ENCODE data around the gene TXNRD1. TPM values are rescaled to one million over a fixed set of nuclear protein-coding genes. Genes with fewer than 3 reads are reported as not detected.

Gene TXNRD1
- total RNA-seq, 1 donor = 350 TPM

DNA sequence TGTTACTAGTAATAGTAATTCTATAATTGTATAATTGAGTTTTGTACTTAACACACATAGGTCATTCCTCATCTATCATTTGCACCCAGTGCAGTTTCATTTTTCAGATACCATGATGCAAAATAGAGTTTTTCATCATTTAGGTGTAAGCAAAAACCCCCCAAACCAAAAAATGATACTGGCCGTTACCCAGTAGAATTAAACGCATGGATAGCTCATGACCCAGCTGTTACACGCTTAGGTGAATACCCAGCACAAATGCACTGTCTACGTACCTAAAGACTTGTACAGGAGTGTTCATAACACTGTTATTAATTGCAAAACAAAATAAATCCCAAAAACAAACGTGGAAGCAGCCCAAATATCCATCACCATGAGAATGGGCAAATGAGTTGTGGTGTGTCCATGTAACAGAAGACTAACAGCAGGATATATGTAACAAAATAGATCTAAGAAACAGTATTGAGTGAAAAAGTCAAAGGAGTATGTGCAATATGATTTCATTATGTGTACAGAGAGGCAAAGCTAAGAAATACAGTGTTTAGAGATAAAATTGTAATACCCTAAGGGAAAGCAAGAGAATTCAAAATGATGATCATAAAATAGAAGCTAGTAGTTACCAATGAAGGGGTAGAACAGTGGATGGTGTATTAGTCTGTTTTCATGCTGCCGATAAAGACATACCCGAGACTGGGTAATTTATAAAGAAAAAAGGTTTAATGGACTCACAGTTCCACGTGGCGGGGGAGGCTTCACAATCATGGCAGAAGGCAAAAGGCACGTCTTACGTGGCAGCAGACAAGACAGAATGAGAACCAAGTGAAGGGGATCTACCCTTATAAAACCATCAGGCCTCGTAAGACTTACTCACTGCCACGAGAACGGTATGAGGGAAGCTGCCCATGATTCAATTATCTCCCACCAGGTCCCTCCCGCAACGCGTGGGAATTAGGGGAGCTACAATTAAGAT is 137.7 kb downstream of the TXNRD1 start:
- H3K4me3 ChIP-seq (ENCODE audit: low read depth, low read length) = no peak overlapping the region
- TF ChIP-seq, protein P1, sequence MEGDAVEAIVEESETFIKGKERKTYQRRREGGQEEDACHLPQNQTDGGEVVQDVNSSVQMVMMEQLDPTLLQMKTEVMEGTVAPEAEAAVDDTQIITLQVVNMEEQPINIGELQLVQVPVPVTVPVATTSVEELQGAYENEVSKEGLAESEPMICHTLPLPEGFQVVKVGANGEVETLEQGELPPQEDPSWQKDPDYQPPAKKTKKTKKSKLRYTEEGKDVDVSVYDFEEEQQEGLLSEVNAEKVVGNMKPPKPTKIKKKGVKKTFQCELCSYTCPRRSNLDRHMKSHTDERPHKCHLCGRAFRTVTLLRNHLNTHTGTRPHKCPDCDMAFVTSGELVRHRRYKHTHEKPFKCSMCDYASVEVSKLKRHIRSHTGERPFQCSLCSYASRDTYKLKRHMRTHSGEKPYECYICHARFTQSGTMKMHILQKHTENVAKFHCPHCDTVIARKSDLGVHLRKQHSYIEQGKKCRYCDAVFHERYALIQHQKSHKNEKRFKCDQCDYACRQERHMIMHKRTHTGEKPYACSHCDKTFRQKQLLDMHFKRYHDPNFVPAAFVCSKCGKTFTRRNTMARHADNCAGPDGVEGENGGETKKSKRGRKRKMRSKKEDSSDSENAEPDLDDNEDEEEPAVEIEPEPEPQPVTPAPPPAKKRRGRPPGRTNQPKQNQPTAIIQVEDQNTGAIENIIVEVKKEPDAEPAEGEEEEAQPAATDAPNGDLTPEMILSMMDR (IDR thresholded peaks at IDR 0.05; ENCODE audit: insufficient read depth, low read length) = no peak
- DNase-seq (ENCODE audit: low read depth) = no peak

DNA sequence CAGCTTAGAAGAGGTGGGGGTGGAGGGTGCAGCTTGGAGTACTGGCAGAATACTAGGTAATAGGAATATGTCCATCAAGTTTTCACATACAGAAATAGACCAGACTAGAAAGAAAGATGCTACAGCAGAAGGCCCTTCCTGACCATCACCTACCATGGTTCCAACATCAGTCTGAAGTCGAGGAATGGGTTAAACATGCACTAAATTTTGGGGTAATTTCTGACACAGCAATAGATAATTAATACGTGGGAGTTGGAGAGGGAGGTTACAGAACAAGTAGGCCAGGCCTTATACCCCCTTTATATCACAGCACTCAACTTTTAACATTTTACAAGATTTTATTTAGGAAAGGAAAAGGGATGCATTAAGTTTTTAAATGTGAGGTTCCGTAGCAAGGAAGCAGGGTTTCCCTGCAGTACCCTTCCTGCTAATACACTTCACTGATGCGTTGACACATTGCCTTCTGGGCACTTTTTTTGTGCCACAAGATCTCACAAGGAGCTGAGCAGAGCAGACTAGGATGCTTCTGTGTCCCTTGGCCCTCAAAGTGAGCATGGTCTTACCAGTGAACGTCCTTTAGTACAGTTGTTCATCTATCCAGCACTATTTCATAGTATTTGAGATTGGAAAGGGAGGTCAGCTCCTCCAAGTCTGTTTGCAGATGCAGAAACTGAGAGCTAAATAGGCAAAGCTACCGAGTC is 138.7 kb downstream of the TXNRD1 start:
- no peak for DNase-seq (ENCODE audit: low read depth)
- TF ChIP-seq, protein P1 (IDR thresholded peaks at IDR 0.05; ENCODE audit: insufficient read depth, low read length) = no peak
- H3K4me3 ChIP-seq (ENCODE audit: low read depth, low read length) = no peak overlapping the region

DNA sequence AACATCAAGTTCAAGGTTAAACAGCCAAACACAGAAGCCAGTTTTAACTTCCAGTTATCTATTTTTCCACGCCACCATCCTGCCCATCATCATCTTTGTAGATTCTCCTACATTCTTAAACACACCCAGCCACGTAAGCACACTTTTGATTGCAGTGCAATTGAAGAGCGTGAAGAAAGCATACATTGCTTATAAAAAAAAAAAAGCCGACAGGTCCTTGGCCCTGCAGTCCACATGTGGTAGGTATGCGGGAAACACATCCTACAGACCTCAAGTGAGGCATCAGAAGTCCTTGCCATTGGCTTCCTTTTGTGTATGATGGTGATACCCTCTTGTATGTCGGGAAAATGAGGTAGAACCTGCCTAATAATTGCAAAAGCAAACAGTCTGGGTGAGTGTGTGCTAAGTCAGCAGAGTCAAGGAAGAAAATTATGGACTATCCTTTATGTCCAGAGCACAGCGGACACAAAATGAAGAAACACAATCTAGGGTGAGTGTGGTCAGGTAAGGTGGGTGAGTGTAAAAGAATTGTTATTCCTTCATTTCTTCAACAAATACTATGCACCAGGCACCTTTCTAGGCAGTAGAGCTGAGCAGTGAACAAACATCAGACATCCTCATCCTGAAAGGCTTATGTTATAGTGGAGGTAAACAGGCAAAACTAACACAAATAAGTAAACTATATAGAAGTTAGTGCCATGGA is 139.4 kb downstream of the TXNRD1 start:
- TF ChIP-seq, protein P1 (IDR thresholded peaks at IDR 0.05; ENCODE audit: insufficient read depth, low read length) = no peak
- no peak overlapping the region for H3K4me3 ChIP-seq (ENCODE audit: low read depth, low read length)
- no peak for DNase-seq (ENCODE audit: low read depth)

DNA sequence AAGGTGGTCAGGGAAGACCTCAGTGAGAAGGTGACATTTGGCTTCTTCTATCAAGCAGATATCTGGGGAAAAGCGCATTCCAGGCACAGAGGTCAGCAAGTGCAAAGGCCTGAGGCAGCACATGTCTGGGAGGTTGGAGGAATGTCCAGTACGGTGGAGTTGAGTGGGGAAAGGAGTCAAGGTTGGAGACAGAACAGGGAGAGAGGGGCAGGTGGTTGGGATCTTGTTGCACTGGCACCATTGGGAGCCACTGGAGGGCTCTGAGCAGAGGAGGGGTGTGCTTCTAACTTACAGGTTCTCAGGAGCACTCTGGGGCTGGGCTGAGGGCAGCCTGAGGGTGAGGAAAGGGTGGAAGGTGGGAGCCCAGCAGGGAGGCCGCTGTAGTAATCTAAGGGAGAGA is 140.1 kb downstream of the TXNRD1 start:
- TF ChIP-seq, protein P1 (IDR thresholded peaks at IDR 0.05; ENCODE audit: insufficient read depth, low read length) = no peak
- DNase-seq (ENCODE audit: low read depth) = no peak
- no peak overlapping the region for H3K4me3 ChIP-seq (ENCODE audit: low read depth, low read length)

DNA sequence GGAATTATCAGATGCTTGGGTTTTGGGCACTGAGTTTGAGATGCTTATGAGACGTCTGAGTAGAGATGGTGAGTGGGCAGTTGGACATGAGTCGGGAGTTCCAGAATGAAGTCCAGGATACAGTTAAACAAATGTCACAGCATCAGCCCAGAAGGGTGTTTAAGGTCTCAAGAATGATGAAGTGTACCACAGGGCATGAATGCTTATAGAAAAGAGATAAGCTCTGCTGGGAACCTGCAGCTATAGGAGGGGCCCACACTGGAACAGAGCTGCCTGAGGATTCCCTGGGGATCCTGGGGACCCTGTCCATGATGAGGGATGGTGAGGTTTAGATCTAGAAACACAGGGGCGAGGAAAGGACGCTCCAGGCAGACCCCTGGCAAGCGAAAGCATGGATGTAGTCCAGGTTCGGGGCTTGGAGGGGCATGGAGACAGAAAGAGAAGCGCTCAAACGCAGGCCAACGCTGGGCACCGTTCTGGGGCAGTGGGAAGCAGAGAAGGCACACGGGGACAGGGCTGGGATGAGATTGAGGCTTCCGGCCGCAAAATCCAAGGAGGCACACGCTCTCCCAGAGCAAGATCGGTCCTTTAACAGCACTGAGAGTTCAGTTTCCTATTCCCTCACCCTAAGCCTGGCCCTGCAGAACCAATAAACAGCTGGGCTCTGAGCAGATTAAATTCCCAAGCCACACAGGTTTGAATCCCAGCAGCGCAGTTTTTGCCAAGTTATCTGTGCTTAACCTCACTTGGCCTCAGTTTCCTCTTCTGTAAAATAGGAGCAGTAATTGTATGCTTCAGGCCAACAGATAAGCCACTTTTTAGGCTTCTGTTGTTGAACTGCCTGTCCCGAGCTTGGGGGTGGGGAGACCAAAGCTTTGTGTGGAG is 140.9 kb downstream of the TXNRD1 start:
- no peak overlapping the region for H3K4me3 ChIP-seq (ENCODE audit: low read depth, low read length)
- DNase-seq (ENCODE audit: low read depth) = peak; percentile 66
- TF ChIP-seq, protein P1 (IDR thresholded peaks at IDR 0.05; ENCODE audit: insufficient read depth, low read length) = no peak
